HepG2 (cell line): Measurements from ENCODE around the gene DHRS13.

ENCODE experiments used
- MEIS2 ChIP-seq: sonication (generic); formaldehyde crosslinking; IDR thresholded peaks from 2 replicates; pipeline ENCODE4 v1.9.0; 2021; ENCODE audit warnings: mild to moderate bottlenecking, missing genetic modification reagents
- RBM39 ChIP-seq: fragments of 200-400 bp; formaldehyde crosslinking; IDR thresholded peaks from one replicate; pipeline ENCODE4 v1.6.1; 2018; ENCODE audit warnings: antibody characterized with exemption, mild to moderate bottlenecking, low read depth, low read length; ENCODE audit not compliant: poor library complexity, severe bottlenecking

DNA sequence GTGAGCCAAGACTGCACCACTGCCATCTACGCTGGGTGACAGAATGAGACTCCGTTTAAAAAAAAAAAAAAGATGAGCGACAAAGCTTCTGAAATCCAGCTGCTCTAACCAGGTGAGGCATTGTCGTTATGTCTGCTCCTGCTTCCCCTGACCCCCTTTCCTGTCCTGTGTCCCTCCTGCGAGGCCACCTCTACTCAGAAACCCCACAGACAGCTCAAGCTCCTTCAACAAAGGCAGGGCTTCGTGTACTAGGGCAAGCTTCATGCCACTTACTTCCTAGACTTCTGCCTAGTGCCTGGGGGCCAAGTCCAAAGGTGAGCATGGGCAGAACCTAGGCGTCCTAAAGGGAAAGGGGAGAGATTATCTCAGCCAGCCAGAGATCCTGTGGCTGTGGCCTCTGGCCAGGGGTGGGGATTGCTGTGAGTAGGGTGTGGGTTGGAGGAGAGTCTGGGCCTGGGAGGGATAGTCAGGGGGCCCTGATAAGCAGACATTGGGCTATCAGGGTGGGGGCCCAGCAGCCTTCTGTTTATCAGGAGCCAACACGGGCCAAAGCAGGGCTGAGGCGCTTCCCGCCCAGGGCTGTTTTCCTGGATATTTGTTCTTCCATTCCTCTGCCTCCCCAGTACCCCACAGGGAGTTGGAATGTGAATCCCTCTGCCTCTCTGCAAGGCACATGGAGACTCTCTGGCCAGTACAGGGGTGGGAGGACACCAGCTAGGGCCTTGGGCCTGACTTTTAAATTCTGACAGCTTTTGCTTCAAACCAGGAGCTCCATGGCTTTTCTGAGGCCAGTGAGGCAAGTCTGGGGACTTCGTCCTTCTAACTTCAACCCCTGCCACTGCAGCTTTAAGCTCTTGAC is 37.7 kb downstream of the DHRS13 start:
- TF ChIP-seq RBM39 (no peak), MEIS2 (CRISPR knock-in tag) (no peak)
